Psoas muscle (tissue), 8 donors: Measurements from ENCODE around the gene OARD1. TPM values are rescaled to one million over a fixed set of nuclear protein-coding genes. Genes with fewer than 3 reads are reported as not detected.
"Not testable (repeated sequence)": the region's sequence is repeated elsewhere in the genome, so short reads cannot be mapped to it uniquely, and the experiment has no call there.

Experiments used
- ATAC-seq, 4 donors: fragments of 200-7000 bp; cut with Tn5 transposase; one replicate each; pipeline ENCODE4 v1.9.1; 2020; ENCODE audit warnings: moderate library complexity in 3 of 4, mild to moderate bottlenecking in 2 of 4
- DNase-seq, 2 donors: peaks; one replicate each; pipeline ENCODE4 v3.0.0-alpha.2; 2020
- H3K27ac ChIP-seq: fragments of 200-600 bp; one replicate; pipeline ENCODE4 v1.8.0; 2022
- H3K27me3 ChIP-seq, 3 donors: fragments of 200-600 bp in 1 of 3; one replicate each; pipeline versions ENCODE4 v1.6.1 to v1.8.0; 2013 to 2022; ENCODE audit warnings: low read length in 2 of 3, mild to moderate bottlenecking in 2 of 3, moderate library complexity in 1 of 3; ENCODE audit not compliant: insufficient read depth in 3 of 3
- H3K36me3 ChIP-seq, 2 donors: fragments of 200-600 bp in 1 of 2; one replicate each; pipeline versions ENCODE4 v1.6.1 to v1.8.0; 2013 to 2022; ENCODE audit warnings: low read depth in 1 of 2, mild to moderate bottlenecking in 1 of 2, moderate library complexity in 1 of 2; ENCODE audit not compliant: insufficient read depth in 1 of 2
- H3K4me1 ChIP-seq: fragments of 200-600 bp; one replicate; pipeline ENCODE4 v1.8.0; 2022
- H3K4me3 ChIP-seq: fragments of 200-600 bp; one replicate; pipeline ENCODE4 v1.8.0; 2022; ENCODE audit warnings: mild to moderate bottlenecking
- H3K9me3 ChIP-seq: fragments of 200-600 bp; one replicate; pipeline ENCODE4 v1.8.0; 2022
- WGBS, 3 donors: extraction: QIAGEN DNeasy Blood & Tissue Kit; methylation state at CpG; one replicate each; pipeline versions ENCODE4 v1.1.6 to v1.1.7; 2013; 5-methylcytosine and 5-hydroxymethylcytosine counted together
- intact Hi-C, 2 donors: fragments of 100-400 bp; cut with DNase I; formaldehyde crosslinking; loops; one replicate each; pipeline versions ENCODE4 v1.11.0 to v1.14.2; 2022
- polyA plus RNA-seq, 3 donors: library from polyadenylated mRNA; stranded (reverse); fragments of 200-250 nt; gene quantifications; one replicate each; pipeline ENCODE4 v1.2.3, GENCODE V29; 2013
- total RNA-seq, 4 donors: library from RNA; stranded (reverse); fragmentation: NEBNext Ultra II Directional in 2 of 4; extraction: Animal tissue kit (Norgen Biotek cat#: 25700) in 2 of 4; gene quantifications; one replicate each; pipeline versions ENCODE4 v1.2.1 to v1.2.4, GENCODE V29; 2021 to 2023
- TF ChIP-seq, protein P1 (sequence below): fragments of 200-600 bp; IDR thresholded peaks from one replicate; pipeline ENCODE4 v1.8.0; 2022; ENCODE audit warnings: antibody characterized with exemption
- donor health status: healthy with polysubstance abuse.
- donor health status: DM: no; HTN: no; CAD: no; lungs with moderate emphysema.
- donor health status: Bipolar disorder and iron deficiency.
- donor health status: healthy.
- donor health status: DM: yes; HTN: yes; CAD: no.
- donor health status: DM: no; HTN: no; CAD: no.
- donor health status: DM: no; HTN: no; CAD: no.
- donor health status: DM: yes; HTN: yes; CAD: no.

OARD1 gene
- total and polyA plus RNA-seq, 7 donors = 13.5 to 74.6 (median 23.4) TPM

DNA sequence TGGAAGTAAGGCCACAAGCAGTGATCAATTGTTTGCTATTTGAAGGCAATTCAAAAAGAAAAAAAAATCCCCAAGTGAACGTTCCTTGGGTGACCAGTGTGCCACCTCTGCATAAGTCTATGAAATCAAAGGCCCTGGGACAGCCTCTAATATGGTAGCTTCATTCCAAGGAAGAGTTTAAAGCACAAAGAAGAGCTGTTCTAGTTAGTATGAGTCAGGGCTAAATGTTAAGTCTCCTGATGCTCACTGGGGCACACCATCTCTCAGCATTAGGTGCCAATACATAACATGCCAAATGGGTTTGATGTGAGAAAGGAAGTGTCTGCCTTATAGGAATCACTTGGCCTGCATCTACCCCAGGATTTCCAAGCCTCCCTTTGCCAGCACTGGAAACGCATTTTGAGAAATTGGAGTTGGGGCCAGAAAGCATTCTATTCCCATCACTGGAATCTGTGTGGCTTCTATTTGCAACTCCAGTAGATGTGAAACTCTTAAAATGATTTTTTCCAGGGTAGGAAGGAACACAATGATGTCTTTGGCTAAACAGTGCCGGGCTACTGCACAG is 46.1 kb downstream of the OARD1 start:
- Histone ChIP-seq H3K9me3 (no peaks in the 10 kb centered on the region), H3K27ac (no peak overlapping the region), H3K4me1 (peaks cover 15% of the 10 kb centered on the region), H3K27me3 (no peaks in the 10 kb centered on the region), H3K36me3 (peaks cover 4% of the 10 kb centered on the region in 2 donors), H3K4me3 (no peak overlapping the region)
- ATAC-seq (no peak), DNase-seq (no peak)
- TF ChIP-seq, protein P1, sequence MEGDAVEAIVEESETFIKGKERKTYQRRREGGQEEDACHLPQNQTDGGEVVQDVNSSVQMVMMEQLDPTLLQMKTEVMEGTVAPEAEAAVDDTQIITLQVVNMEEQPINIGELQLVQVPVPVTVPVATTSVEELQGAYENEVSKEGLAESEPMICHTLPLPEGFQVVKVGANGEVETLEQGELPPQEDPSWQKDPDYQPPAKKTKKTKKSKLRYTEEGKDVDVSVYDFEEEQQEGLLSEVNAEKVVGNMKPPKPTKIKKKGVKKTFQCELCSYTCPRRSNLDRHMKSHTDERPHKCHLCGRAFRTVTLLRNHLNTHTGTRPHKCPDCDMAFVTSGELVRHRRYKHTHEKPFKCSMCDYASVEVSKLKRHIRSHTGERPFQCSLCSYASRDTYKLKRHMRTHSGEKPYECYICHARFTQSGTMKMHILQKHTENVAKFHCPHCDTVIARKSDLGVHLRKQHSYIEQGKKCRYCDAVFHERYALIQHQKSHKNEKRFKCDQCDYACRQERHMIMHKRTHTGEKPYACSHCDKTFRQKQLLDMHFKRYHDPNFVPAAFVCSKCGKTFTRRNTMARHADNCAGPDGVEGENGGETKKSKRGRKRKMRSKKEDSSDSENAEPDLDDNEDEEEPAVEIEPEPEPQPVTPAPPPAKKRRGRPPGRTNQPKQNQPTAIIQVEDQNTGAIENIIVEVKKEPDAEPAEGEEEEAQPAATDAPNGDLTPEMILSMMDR = no peak
- 62 to 84% (median 62%) methylated on average over 3 of the region's 3 CpGs for WGBS, 3 donors
- intact Hi-C loops = loop anchor here (2.0 to 10.0 kb wide), 6 partner anchors 41 to 1044 kb away; no protein-coding TSS in a partner anchor

DNA sequence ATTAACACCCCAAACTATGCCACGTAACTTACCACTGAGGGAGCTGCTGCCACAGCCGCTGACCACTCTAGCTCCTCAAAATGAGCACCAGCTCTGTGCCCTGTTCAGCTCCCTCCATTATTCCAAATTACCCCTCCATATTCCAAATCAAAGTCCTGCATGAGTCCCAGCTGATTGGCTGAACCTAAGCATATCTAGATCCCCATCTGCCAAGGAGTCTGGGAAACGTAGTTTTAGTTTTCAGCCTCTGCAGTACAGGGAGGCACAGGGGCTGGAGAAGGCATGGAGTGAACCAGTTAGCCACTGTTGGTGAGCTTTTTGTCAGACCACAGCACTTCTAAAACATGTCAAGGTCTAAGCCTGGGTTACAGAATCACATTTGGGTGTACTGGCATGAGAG is 49.0 kb downstream of the OARD1 start:
- H3K36me3 ChIP-seq = peaks cover 4% of the 10 kb centered on the region in 2 donors
- TF ChIP-seq, protein P1 = no peak
- intact Hi-C loops = loop anchor here in 1 of 2 donors (10.0 kb wide), 2 partner anchors 198 to 698 kb away; no protein-coding TSS in a partner anchor
- H3K27ac ChIP-seq = no peak overlapping the region
- ATAC-seq = no peak
- H3K27me3 ChIP-seq = no peaks in the 10 kb centered on the region
- H3K4me3 ChIP-seq = no peak overlapping the region
- peaks cover 11% of the 10 kb centered on the region for H3K4me1 ChIP-seq
- WGBS, 3 donors = 90 to 94% (median 94%) methylated on average over 3 of the region's 3 CpGs
- no peaks in the 10 kb centered on the region for H3K9me3 ChIP-seq
- no peak for DNase-seq

DNA sequence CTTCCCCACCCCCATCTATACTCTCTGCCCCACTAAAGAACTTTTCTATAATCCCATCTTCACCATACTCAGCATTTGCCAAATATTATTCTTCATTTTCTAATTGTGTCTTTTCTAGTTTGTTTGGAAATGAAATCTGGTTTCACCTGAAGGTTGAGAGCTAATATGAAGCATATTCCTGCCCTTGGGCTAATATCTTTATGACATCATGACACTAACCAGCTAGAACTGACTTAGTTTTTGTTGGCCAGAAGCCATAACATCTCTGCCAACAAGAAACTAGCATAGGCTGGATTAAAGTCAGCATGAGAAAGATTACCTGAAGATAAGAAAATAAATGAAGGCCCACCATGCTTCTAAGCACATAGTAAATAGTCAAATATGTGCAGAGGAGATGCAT is 49.9 kb downstream of the OARD1 start:
- Histone ChIP-seq H3K27ac (peak overlapping the region; percentile 65), H3K9me3 (no peaks in the 10 kb centered on the region), H3K27me3 (no peaks in the 10 kb centered on the region), H3K4me3 (no peak overlapping the region), H3K36me3 (peaks cover 4% of the 10 kb centered on the region in 2 donors), H3K4me1 (peaks cover 11% of the 10 kb centered on the region)
- no peak for ATAC-seq
- no peak for DNase-seq
- intact Hi-C loops = loop anchor here in 1 of 2 donors (10.0 kb wide), 2 partner anchors 197 to 697 kb away; no protein-coding TSS in a partner anchor
- TF ChIP-seq, protein P1 = no peak

DNA sequence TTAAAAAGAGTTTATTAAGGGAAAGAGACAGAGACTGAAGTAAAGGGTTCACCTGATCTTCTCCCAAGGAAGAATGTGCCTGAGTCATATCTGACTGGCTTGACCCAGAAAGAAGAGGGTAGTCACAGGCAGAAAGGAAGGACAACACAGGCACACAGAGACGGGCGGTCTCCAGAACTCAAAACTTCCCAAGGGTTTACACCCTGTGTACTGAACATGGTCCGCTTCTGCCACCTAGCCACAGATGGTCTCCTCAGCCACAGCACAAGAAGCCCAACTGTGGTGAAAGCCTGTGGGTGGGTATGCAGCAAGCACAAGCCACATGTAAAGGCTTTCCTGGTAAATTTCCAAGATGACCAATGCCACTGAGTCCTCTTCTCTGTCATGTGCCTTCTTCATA is 50.3 kb downstream of the OARD1 start:
- no peaks in the 10 kb centered on the region for H3K27me3 ChIP-seq
- peaks cover 4% of the 10 kb centered on the region in 2 donors for H3K36me3 ChIP-seq
- H3K4me3 ChIP-seq = no peak overlapping the region
- ATAC-seq (peak; percentile 84 to 96 (median 87)), DNase-seq (no peak)
- peak overlapping the region; percentile 65 for H3K27ac ChIP-seq
- H3K9me3 ChIP-seq = no peaks in the 10 kb centered on the region
- WGBS, 3 donors = 59 to 80% (median 64%) methylated on average over 3 of the region's 3 CpGs
- TF ChIP-seq, protein P1 = peak; percentile 42
- intact Hi-C loops = loop anchor here in 1 of 2 donors (10.0 kb wide), 2 partner anchors 197 to 697 kb away; no protein-coding TSS in a partner anchor
- peaks cover 11% of the 10 kb centered on the region for H3K4me1 ChIP-seq

DNA sequence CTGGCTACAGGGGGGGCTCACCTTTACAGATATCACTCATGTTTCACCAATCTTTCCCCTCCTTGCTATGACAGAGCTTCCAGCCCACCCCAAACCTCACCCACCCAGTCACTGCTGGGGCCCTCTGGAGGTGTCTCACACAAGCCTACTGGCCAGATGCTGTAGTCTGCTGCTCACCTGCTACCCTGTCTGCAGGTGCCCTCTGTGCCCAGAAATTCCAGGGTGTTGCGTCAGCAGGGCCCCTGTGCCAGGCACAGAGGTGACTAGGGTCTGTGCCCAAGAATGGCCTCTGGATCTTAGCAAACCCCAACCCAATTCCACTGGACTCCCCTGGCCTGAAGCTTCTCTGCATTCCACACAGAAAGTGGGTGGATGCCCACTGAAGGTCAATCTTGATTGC is 54.5 kb downstream of the OARD1 start:
- peaks cover 11% of the 10 kb centered on the region for H3K4me1 ChIP-seq

DNA sequence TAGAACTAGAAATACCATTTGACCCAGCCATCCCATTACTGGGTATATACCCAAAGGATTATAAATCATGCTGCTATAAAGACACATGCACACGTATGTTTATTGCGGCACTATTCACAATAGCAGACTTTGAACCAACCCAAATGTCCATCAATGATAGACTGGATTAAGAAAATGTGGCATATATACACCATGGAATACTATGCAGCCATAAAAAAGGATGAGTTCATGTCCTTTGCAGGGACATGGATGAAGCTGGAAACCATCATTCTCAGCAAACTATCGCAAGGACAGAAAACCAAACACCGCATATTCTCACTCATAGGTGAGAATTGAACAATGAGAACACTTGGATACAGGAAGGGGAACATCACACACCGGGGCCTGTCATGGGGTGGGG is 56.3 kb downstream of the OARD1 start:
- H3K27me3 ChIP-seq, H3K4me1 ChIP-seq, H3K36me3 ChIP-seq, H3K9me3 ChIP-seq, ATAC-seq, H3K27ac ChIP-seq, intact Hi-C loops, DNase-seq, H3K4me3 ChIP-seq: not testable (repeated sequence)
- WGBS, 3 donors = 96 to 99% (median 97%) methylated on average over 3 to 5 of the region's 5 CpGs

More for the DNA sequence above, 54.5 kb downstream of the OARD1 start:
- TF ChIP-seq, protein P1 = no peak
- Histone ChIP-seq H3K9me3 (no peaks in the 10 kb centered on the region), H3K36me3 (no peaks in the 10 kb centered on the region), H3K4me3 (no peak overlapping the region), H3K27ac (no peak overlapping the region), H3K27me3 (no peaks in the 10 kb centered on the region)
- intact Hi-C loops = no loop called here
- DNase-seq (no peak), ATAC-seq (no peak)
- WGBS, 3 donors = 95 to 100% (median 100%) methylated on average over 1 of the region's 1 CpG
